Mononuclear cell (primary cell): ENCODE data around the gene YPEL1. TPM values are rescaled to one million over a fixed set of nuclear protein-coding genes. Genes with fewer than 3 reads are reported as not detected.
"Not testable (repeated sequence)": the region's sequence is repeated elsewhere in the genome, so short reads cannot be mapped to it uniquely, and the experiment has no call there.

ENCODE experiments used
- H3K27me3 ChIP-seq: 2 replicates; pipeline ENCODE4 v1.6.0; 2011; ENCODE audit warnings: low read length, control low read depth; ENCODE audit not compliant: insufficient read depth
- H3K4me1 ChIP-seq: 2 replicates; pipeline ENCODE4 v1.5.1; 2011; ENCODE audit warnings: mild to moderate bottlenecking, low read length, control low read depth; ENCODE audit not compliant: insufficient read depth
- H3K4me3 ChIP-seq: 2 replicates; pipeline ENCODE4 v1.5.1; 2011; ENCODE audit warnings: mild to moderate bottlenecking, low read length, moderate library complexity
- H3K9me3 ChIP-seq: 2 replicates; pipeline ENCODE4 v1.5.1; 2011; ENCODE audit warnings: low read depth, mild to moderate bottlenecking, control low read depth, low read length
- total RNA-seq: library from RNA; depleted of rRNA; stranded (reverse); fragments of >200 nt; gene quantifications from one replicate; pipeline ENCODE4 v1.2.3, GENCODE V29; 2012

YPEL1 gene
- total RNA-seq, 1 donor: 3.8 TPM

GRCh38 chr22:21736084-21736642 lies 569 bp upstream of the YPEL1 start:
- H3K4me1 ChIP-seq: peaks cover 22% of the 10 kb centered on the region
- H3K27me3 ChIP-seq: no peaks in the 10 kb centered on the region
- H3K9me3 ChIP-seq: no peaks in the 10 kb centered on the region
- H3K4me3 ChIP-seq: peak overlapping the region; percentile 41

DNA sequence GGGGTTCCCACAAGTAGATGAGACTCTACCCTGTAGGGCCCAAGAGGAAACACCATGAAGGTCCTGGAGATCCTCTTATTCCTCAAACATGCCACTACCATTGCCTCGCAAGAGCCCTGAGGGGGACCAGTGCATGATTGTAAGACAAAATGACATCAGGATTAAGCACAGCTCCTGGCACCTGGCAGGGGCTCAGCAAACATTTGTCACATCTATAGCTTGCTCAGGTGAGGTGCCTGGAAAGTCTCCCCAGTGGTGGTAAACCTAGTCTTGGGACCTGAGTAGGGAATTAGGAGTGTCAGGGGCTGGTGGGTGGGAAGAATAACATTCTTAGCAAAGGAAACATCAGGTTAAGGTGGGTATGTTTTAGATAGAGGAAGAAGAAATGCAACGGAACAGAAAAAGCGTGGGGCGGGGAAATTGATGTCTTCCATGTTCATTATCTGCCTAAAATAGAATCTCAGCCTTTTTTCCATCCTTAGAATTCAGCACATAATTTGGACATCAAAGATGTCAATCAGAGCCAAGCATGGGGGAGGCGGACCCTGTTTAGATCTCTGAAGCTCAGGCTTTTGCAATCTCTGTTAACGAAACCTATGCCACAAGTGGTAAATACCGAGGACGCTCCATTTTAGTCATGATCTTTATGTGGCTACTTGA lies 924 bp downstream of the YPEL1 start:
- Histone ChIP-seq H3K9me3 (no peaks in the 10 kb centered on the region), H3K4me1 (peaks cover 22% of the 10 kb centered on the region), H3K27me3 (no peaks in the 10 kb centered on the region), H3K4me3 (peak overlapping the region; percentile 44)

DNA sequence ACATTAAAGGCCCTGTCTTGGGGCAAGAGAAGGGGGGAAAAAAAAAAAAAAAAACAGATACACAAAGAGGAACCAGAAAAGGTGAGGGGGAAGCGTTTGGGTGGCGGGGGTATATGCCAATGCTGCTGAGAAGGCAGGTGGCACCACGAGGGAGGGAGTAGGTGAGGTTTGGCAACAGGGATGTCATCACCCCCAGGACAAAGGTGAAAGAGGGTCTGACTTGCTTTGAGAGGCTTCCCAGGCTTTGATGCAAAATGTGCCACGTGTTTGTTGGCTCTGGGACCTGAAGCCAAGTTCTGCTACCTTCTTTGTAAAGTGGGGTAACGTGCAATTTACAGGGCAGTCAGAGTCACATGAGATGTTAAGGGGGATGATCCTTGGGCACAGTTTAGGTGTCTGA lies 4.1 kb downstream of the YPEL1 start:
- no peaks in the 10 kb centered on the region for H3K27me3 ChIP-seq
- no peaks in the 10 kb centered on the region for H3K9me3 ChIP-seq
- no peak overlapping the region for H3K4me3 ChIP-seq
- peaks cover 27% of the 10 kb centered on the region for H3K4me1 ChIP-seq

- no peaks in the 10 kb centered on the region for H3K9me3 ChIP-seq
- H3K4me1 ChIP-seq: peaks cover 22% of the 10 kb centered on the region
Measured at GRCh38 chr22:21730535-21731308, 4.9 kb downstream of the YPEL1 start.

DNA sequence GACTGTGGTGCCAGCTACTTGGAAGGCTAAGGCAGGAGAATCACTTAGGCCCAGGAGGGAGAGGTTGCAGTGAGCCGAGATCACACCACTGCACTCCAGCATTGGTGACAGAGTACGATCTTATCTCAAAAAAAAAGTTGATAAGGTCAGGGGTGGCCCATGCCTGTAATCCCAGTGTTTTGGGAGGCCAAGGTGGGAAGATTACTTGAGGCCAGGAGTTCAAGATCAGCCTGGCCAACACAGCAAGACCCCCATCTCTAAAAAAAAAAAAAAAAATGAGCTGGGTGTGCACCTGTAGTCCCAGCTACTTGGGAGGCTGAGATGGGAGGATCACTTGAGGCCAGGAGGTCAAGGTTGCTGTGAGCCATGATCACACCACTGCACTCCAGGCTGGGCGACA lies 6.4 kb downstream of the YPEL1 start:
- H3K4me3 ChIP-seq, H3K27me3 ChIP-seq, H3K9me3 ChIP-seq: not testable (repeated sequence)
- H3K4me1 ChIP-seq: peaks cover 12% of the 10 kb centered on the region

More at GRCh38 chr22:21730535-21731308, 4.9 kb downstream of the YPEL1 start:
- Histone ChIP-seq H3K27me3 (no peaks in the 10 kb centered on the region), H3K4me3 (no peak overlapping the region)

DNA sequence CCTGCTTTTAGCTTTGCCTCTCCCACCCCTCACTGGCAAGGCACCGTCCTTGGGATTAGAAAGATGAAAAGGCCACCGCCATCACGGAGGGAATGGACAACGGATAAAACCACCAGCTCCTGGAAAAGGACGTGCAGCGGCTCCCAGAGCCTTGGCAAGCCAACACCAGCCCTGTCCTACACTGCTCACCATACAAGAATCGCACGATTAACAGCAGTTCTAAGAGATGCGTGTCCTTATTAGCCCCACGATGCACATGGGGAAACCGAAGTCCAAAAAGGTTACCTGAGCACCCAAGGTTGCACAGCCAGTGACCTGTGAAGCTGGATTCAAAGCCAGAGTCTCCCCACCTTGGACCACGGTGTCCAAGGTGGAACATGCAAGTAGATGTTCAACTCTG lies 7.3 kb downstream of the YPEL1 start:
- no peaks in the 10 kb centered on the region for H3K9me3 ChIP-seq
- H3K27me3 ChIP-seq: no peaks in the 10 kb centered on the region
- no peak overlapping the region for H3K4me3 ChIP-seq
- H3K4me1 ChIP-seq: peaks cover 7% of the 10 kb centered on the region

GRCh38 chr22:21727768-21728167 lies 7.8 kb downstream of the YPEL1 start:
- Histone ChIP-seq H3K9me3 (no peaks in the 10 kb centered on the region), H3K4me3 (no peak overlapping the region), H3K27me3 (no peaks in the 10 kb centered on the region)

DNA sequence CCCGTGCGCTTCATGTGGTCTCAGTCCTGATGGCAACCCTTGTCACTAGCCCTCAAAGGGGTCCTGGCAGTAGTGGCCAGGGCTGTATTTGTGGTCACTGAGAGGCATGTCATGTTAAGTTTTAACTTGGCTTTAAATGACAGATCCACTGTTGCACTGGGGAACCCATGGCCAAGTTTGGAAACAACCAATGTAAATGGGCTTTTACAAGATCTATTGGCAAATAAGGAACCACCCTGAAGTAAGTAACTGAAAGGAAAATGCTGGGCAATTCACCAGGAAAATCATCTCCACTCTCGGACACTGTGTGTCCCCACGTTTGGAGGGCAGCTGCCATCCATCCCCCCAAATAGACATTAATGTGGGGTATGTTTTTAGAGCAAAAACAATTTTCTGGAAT lies 8.4 kb downstream of the YPEL1 start:
- peaks cover 7% of the 10 kb centered on the region for H3K4me1 ChIP-seq
- H3K4me3 ChIP-seq: no peak overlapping the region
- no peaks in the 10 kb centered on the region for H3K9me3 ChIP-seq
- no peaks in the 10 kb centered on the region for H3K27me3 ChIP-seq

More at GRCh38 chr22:21727768-21728167, 7.8 kb downstream of the YPEL1 start:
- peaks cover 7% of the 10 kb centered on the region for H3K4me1 ChIP-seq

DNA sequence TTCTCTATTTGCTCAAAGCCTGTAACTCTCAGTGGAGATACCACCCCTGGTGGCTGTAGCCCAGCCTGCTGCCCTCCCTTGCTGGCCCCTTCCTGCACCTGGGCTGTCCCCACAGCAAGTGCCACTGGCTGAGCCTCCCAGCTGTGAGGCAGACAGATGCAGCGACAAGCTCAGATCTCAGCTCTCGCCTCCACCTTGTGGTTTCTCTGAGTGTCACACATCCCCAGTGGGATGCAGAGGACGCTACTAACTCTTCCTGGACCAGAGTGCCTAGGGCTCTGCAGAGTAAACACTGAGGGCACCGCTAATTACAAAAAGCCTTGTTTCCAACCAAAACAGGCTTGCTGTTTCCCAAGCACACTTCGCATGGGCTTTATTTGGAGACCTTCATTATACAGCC lies 8.9 kb downstream of the YPEL1 start:
- Histone ChIP-seq H3K4me3 (no peak overlapping the region), H3K4me1 (peaks cover 7% of the 10 kb centered on the region), H3K27me3 (no peaks in the 10 kb centered on the region), H3K9me3 (no peaks in the 10 kb centered on the region)

- no peak overlapping the region for H3K4me3 ChIP-seq
- peaks cover 7% of the 10 kb centered on the region for H3K4me1 ChIP-seq
- H3K27me3 ChIP-seq: no peaks in the 10 kb centered on the region
- H3K9me3 ChIP-seq: no peaks in the 10 kb centered on the region
Measured at GRCh38 chr22:21725956-21726649, 9.5 kb downstream of the YPEL1 start.

- not testable (repeated sequence) for H3K4me3 ChIP-seq, H3K9me3 ChIP-seq, H3K27me3 ChIP-seq, H3K4me1 ChIP-seq
Measured at GRCh38 chr22:21724496-21724895, 11.1 kb downstream of the YPEL1 start.

DNA sequence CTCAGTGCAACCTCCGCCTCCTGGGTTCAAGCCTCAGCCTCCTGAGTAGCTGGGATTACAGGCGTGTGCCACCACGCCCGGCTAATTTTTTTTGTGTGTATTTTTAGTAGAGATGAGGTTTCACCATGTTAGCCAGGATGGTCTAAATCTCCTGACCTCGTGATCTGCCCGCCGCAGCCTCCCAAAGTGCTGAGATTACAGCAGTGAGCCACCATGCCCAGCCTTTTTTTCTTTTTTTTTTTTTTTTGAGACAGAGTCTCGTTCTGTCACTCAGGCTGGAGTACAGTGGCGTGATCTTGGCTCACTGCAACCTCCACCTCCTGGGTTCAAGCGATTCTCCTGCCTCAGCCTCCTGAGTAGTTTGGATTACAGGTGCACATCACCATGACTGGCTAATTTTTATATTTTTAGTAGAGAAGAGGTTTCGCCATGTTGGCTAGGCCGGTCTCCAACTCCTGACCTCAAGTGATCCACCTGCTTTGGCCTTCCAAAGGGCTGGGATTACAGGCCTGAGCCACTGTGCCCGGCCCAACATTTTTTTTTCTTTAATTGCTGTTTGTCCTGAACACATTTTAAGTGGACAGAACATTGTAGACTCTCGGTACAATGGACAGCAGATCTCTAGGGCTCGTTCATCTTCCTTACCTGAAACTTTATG lies 14.3 kb downstream of the YPEL1 start:
- H3K4me3 ChIP-seq: not testable (repeated sequence)

GRCh38 chr22:21720191-21720859 lies 15.3 kb downstream of the YPEL1 start:
- not testable (repeated sequence) for H3K9me3 ChIP-seq, H3K27me3 ChIP-seq, H3K4me3 ChIP-seq
- H3K4me1 ChIP-seq: peaks cover 10% of the 10 kb centered on the region

More for the DNA sequence above, 14.3 kb downstream of the YPEL1 start:
- peaks cover 10% of the 10 kb centered on the region for H3K4me1 ChIP-seq
- not testable (repeated sequence) for H3K9me3 ChIP-seq, H3K27me3 ChIP-seq

GRCh38 chr22:21719024-21719423 lies 16.6 kb downstream of the YPEL1 start:
- Histone ChIP-seq H3K4me3 (no peak overlapping the region), H3K9me3 (no peaks in the 10 kb centered on the region), H3K4me1 (peaks cover 10% of the 10 kb centered on the region), H3K27me3 (no peaks in the 10 kb centered on the region)
